HK-2 (cell line): Measurements from ENCODE around the gene ZNF471.

Source experiments
- DNase-seq: peaks from one replicate; pipeline ENCODE4 v3.0.0-alpha.2; 2018; ENCODE audit not compliant: unreplicated experiment

The ZNF471 gene

DNA sequence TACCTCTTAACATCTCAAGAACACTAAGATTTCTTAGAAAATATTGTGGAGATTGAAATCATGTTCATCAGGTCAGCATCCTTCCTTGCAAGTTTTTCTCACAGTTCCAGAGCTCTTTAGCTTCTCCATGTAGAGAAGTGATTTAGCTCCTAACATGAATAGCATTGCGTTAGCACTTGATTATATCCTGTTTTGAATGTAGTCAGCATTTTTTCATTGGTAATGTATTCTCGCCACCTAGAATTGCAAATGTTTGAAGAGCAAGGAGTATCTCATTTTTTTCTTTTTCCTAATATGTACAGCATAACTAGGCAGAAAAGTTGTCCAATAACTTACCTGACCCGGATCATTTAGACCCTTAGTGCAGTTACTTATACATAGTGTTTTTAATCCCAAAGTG lies 66.3 kb downstream of the ZNF471 start:
- DNase-seq, result no peak

DNA sequence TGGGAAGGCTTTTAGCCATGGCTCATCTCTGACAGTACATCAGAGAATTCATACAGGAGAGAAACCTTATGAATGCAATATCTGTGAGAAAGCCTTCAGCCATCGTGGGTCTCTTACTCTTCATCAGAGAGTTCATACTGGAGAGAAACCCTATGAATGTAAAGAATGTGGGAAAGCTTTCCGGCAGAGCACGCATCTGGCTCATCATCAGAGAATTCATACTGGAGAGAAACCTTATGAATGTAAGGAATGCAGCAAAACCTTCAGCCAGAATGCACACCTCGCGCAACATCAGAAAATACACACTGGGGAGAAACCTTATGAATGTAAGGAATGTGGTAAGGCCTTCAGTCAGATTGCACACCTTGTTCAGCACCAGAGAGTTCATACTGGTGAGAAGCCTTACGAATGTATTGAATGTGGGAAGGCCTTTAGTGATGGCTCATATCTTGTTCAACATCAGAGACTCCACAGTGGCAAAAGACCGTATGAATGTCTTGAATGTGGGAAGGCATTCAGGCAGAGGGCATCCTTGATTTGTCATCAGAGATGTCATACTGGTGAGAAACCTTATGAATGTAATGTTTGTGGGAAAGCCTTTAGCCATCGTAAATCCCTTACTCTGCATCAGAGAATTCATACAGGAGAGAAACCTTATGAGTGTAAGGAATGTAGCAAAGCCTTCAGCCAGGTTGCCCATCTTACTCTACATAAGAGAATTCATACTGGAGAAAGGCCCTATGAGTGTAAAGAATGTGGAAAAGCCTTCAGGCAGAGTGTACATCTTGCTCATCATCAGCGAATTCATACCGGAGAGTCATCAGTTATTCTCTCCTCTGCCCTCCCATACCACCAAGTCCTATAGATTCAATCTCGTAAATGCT lies 70.3 kb downstream of the ZNF471 start:
- DNase-seq, result no peak
